TTC549 (cell line): ENCODE results near the gene GRM8.
"Not testable (repeated sequence)": the region's sequence is repeated elsewhere in the genome, so short reads cannot be mapped to it uniquely, and the experiment has no call there.

Experiments used
- FAIRE-seq: peaks from 2 replicates; lab custom pipeline; 2012; peaks lifted over from hg19 to GRCh38; lab: Jason Lieb, UNC

GRM8 gene

DNA sequence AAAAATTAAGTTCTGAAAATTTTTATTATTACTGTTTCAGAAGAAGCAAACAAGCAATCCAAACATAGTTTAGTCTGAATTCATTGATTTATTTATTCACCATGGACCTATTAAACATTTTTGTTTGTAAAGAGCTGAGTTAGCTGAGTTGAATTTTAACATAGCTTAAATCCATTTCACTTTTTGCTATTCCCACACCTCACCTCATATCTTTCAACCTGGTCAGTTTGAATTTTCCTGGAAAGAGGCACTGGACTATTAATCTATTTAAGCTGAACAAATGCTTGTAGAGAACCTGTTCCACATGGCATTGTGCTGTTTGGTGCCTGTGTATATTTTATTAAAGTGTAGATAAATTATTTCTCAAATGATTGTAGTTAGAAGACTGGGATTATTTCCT is 344.2 kb downstream of the GRM8 start:
- not testable (repeated sequence) for FAIRE-seq

DNA sequence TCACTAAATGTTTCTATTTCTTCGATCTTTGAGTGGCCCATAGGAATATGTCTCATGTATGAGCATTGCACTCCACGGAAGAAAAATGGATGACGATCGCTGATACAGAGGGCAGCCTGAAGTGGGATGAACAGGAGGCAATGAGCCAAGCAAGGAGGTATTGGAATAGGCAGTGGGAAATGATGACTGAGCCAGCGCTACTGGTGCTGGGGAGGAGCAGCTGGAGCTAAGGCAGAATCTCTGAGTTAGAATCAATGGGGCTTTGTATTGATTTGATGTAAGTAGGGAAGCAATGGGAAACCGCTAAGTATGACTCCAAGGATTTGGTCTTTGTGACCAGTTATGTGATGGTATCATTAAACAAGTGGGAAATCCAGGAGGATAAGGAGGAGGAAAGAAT is 345.1 kb downstream of the GRM8 start:
- FAIRE-seq: not testable (repeated sequence)

DNA sequence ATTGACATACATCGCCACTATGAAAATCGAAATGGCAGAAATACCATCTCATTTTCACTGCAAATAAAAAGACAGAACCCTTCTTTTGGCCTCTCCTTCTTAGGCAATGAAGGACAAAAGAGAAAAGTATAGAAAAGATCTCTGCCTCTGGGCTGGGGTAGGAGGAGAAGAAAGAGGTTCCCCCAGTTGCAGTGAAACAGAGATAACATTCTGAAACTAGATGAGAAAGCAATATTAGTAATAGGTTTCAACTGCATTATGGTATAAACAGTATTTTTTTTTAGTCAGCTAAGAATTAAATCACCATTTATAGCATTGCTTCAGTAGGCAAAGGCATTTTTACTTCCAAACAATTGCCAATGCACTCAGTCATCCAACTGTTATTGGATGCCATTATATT is 347.5 kb downstream of the GRM8 start:
- FAIRE-seq: not testable (repeated sequence)

DNA sequence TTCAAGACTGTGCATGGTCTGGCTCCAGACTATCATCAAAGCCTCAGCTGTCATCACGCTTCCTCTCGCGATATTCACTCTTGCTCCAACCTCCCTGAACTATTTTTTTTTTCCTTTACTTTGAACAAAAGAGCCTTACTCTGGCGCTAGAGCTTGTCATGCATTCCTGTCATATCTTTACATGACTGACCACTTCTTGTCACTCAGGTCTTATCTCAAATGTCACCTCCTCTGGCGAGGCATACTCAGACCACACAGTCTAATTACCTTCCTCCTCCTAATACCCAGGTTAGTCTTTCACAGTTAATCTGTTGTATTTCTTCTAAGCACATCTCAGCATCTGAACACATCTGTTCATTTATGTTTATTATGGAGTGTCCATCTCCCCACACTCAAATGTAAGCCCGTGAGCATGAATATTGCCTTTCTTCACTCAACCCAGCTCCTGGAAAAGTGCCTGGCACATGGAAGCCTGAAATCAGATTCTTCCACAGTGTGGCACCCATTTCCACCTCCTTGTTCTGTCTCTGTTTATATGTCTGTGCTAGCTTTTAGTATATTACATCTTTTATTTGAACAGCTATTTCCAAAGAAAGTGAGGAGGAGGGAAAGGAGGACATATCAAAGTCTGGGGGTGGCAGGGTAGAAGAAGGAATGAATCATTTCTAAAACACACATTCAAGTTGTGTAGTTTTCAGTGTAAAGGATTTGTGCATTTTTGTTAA is 351.5 kb downstream of the GRM8 start:
- not testable (repeated sequence) for FAIRE-seq

DNA sequence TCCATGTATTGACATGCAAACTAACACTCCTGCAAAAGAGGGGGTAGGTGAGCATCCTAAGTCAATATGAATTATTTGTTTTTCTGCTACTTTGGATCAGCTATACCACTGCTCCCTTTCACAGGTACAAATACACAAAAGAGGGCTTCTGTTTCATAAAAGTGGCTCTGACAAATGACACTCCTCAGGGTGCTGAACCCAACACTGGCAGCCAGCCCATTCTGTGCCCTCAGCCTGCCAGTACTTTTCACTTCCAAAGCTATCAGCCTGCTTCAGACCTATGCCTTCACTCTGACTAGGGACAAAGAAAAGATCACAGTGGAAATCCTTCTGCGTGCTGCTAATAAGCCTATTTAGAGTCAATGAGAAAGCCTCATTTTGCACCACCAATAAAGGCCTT is 364.8 kb downstream of the GRM8 start:
- not testable (repeated sequence) for FAIRE-seq

DNA sequence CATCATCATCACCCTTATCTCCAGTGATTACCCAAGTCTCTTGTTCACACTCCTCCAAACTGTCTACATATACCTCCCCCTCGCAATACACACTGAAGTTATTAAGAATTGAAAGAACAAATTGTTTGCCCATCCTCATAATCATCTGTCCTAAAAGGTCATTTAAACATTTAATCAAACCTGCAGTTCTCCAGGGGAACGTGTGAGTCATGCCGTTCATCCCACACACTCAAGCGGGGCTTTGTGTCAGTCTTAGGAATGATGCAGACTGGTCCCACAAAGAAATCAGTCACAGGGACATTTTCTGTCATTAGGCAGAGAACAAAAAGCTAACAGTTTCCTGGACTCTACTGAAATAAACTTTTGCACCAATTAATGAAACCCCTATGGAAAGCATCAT is 365.2 kb downstream of the GRM8 start:
- not testable (repeated sequence) for FAIRE-seq

DNA sequence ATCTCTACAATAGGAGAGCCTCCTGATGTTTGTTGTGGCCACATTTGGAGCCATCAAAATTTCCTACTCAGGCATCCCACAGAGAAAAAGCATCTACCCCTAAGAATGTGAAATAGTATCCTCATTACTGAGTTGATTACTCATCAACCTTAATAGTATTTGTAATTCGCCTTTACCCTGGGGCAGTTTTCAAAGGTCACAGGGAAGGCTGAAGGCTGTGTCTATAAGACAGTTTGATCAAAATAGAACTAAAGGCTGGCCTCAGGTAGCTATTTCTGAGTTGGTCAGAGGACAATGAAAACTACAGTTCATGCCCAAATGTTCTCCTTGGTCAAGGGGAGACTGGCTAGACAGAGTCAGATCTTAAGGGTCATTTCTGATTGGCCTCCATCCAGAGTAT is 370.0 kb downstream of the GRM8 start:
- FAIRE-seq: not testable (repeated sequence)

DNA sequence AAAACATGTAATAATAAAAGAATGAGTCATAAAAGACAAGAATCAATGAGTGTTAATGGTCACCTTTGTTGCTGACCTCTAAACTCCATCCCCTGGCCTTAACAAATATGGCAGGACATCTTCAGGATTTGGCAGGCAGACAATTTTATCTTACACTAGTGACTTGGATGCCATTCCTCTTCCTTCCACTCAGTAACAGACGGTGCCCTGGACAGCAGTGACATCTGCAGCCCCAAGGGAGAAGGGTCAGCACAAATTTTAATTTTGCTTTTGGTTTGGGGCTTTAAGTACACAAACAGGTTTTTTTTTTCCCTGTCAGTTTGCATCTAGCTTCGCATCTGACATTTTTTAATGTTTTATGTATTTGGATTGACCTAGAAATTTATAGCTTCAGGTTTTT is 370.8 kb downstream of the GRM8 start:
- FAIRE-seq: not testable (repeated sequence)

DNA sequence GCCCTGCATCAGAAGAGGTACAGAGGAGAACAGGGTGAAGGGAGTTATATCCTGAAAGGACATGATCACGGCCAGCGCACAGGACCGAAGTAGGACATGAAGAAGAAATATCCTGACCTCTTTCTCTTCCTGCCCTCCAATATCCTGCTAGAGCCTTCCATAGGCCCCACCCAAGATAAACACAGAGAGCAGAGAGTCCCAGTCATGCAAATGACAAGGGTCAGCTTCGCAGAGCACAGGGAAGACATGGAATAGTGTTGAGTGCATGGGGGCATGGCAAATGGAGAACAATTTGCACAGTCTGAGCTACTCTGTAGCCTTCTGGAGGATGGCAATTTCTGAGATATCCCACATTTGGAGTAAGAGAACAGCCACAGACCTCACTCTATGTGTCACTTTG is 371.4 kb downstream of the GRM8 start:
- no peak for FAIRE-seq

DNA sequence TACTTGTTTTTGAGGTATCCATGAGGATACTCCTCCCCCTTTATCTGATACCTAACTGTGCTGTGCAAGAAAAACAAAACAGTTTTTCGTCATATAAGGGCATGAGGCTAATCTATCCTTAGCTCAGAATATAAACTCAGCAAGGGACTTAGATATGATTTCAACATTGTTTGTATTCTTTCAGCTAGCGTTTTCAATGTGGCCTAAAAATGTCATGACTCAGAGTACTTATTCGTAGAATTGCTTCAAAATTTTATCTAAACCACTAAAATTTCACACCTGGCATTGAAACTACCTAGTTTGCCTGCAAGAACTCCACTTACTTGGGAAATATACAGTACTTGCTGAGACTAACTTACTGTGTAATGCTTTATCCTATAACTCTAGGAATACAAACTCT is 376.2 kb downstream of the GRM8 start:
- not testable (repeated sequence) for FAIRE-seq

DNA sequence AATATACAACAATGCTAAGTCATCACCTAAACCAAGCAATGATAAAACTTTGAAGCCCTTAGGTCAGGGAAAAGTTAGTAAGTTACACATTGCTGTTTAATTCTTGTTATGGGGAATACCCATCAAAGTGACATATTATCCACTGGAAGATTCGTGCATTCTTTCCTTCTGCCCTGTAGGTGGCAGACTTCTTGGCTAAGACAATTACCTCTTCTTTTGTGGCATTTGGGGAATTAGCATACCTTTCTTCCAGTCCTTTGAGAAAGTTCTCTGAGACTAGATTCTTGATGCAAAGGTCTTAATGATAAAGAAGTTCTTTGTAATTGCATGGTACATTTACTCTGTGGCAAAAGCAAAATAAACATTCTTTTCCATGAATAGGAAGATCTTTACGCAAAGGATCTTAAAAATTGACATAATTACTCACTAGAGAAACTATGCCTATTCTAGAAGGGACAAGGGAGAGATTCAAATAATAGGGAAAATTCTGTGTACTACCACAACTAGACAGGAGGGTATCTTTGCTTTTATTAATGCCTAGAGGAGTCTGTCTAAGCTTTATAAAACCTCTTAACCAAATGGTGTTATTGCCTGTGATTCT is 395.9 kb downstream of the GRM8 start:
- FAIRE-seq: no peak

DNA sequence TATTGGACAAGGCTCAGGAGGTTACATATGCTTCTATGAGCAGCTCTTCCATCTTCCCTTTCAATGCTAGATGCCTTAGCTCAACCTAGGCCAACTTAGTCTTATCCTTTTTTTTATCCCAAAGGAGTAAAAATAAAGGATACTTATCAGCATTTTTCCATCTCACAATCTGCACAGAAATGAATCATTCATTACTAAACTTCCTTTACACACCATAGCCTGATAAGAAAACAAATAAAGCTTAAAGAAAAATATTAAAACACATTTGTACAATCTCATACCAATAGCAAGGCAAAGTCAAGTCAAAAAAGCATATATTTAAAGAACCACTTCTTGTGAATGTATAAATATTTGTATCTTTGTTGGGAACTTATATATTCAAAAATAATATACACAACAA is 407.4 kb downstream of the GRM8 start:
- no peak for FAIRE-seq

DNA sequence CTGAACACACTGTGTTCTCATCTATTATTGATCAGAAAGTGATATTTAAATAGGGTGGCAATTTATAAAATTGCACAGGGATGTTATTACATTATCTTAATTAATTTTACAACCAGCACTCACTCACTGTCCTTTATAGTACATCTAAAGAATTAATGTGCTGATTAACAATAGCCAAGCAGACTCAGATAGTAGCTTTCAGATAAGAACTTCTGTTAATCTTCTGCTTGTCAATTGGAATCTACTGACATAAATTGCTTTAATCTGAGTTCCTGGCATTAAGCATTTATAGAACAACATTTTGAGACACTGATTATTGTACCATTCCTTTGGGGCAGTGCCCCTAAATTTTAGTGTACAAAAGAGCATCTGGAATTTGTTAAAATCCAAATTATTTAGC is 408.9 kb downstream of the GRM8 start:
- FAIRE-seq: no peak

DNA sequence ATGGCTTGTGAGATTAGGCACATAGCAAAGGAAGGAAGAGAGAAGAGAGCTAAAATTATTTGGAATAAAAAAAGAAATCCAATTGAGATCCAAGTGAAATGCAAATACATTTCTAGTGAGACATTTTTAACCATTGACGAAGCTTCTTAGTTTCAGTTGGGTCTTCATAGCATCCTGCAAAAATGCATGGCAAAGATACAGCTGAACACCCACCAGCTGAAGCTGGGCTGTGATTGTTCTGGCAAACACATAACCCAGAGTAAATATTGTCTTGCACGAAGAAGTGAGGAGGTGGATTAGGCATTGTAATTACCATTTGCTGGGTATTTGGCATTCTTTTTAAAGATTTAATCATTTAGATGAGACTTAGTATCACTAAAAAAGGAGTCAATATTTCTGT is 409.4 kb downstream of the GRM8 start:
- no peak for FAIRE-seq

DNA sequence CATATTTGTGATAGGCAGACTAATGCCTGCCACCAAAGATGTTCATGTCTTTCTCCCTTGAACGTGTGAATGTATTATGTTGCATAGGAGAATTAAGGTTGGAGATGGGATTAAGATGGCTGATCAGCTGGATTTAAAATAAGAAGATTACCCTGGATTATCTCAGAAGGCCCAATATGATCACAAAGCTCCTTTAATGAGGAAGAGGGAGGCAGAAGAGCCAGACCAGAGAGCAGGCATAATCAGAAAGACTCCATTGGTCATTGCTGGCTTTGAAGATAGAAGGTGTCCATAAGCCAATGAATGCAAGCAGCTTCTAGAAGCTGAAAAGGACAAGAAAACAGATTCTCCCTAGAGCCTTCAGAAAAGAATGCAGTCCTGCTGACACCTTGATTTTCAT is 410.3 kb downstream of the GRM8 start:
- FAIRE-seq: no peak

DNA sequence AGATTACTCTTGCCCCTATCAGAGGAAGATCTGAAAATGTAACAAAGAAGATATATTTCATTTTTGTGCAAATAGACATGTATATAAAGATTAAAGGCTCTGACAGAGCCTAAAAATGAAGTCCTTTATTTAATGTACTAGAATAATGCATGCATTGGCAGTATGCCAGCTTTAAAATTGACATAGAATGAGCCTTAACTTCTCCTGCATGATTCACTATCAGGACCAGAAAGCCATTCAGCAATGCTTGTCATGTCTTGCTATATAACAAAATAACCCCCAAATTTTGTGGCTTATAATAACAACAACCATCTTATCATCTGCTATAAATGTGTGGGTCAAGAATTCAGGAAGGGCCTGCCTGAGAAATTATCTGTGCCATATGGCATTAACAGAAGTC is 411.9 kb downstream of the GRM8 start:
- FAIRE-seq: no peak

DNA sequence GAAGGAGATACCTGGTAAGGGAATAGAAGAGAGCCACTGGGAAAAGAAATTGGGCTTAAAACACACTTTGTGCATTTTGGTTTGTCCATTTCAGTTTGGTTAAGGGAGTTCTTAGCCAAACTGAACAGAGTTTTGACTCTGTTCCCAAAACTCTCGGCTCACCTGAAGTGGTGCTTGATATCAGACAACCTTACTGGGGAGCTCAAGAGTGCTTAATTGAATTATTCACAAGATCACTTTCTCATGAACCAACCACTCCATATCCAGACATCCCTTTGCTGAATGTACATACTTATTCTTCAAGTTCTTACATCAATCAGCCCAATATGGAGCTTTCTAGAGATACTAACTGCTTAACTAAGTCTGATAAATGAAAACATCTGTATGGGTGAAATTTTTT is 413.1 kb downstream of the GRM8 start:
- FAIRE-seq: no peak

DNA sequence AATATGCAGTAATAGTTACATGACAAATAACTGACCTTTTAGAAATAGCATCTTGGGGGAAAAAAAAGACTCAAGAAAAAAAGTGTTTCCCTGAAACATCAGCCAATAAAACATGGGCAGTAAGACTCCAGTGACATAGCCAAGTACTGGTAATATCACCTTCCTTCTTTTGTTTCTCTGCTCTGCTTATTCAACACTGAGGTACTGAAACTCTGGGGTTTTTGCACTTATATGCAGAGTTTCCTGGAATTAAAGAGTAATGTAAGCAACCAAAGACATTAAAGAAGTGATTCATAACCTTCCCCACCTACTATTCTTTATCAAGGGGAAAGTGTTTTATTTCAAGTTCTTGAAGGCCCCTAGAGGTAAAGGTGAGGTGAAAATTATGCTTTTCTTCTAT is 414.5 kb downstream of the GRM8 start:
- no peak for FAIRE-seq

DNA sequence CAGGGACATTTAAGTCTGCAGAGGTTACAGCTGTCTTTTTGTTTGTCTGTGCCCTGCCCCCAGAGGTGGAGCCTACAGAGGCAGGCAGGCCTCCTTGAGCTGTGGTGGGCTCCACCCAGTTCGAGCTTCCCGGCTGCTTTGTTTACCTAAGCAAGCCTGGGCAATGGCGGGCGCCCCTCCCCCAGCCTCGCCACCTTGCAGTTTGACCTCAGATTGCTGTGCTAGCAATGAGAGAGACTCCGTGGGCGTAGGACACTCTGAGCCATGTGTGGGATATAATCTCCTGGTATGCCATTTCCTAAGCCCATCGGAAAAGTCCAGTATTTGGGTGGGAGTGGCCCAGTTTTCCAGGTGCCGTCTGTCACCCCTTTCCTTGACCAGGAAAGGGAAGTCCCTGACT is 421.5 kb downstream of the GRM8 start:
- not testable (repeated sequence) for FAIRE-seq

DNA sequence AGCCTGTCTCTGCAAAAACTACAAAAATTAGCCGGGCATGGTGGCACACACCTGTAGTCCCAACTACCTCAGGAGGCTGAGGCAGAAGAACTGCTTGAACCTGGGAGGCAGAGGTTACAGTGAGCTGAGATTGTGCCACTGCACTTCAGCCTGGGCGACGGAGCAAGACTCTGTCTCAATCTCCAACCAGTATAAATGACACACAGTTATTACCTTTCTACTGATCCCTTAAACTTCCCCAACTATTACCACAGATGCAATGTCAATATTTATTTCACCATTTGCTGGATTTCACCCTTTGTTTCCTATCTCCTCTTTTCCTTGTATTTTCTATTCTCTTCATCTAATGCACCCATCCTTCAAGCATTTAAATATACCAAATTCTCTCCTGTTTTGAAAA is 431.8 kb downstream of the GRM8 start:
- no peak for FAIRE-seq

DNA sequence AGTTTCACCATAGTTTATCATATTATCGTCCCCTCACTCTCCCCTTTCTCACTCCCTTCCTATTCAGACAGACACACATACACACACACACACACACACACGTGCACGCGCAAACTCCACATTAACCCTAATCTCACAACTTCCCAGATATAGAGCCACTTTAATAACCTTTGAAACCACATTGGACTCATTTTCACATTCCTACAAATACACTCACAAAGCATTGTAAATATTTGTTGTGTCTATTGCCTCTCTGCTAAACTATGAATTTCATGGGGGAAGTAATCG is 433.6 kb downstream of the GRM8 start:
- no peak for FAIRE-seq

DNA sequence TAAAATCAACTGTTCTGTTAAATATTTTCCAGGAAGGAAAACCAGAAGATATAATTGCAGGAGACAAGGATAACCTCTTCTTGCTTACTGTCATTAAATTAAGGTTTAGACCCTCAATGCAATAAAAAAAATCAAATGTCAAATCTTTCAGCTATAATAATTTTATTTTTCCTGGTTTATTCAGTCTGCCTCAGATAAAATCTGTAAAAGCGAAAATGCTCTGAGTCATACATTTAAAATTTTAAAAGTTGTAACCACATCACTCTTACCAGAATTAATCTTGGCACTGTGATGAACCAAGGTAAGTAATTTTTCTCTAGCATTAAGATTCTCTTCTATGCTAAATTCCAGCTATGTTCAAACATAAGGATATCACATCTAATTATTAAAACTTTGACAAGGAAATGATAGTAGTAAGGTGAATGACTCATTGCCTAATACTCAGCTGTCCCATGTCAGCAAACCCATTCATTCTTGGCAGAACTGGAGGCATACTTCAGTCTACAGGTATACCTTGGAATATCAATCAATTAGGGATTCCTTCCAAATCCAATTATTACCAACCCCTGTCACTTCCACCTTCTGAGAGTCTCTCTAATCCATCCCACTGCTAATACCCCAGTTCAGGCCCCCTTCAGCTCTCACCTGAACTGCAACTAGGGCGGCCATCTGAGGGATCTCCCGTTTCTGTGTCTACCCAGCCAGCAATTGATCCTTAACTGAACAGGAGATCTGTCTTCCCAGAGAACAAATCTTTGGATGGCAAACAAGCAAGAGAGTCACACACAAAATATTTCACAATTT is 434.1 kb downstream of the GRM8 start:
- FAIRE-seq: no peak

DNA sequence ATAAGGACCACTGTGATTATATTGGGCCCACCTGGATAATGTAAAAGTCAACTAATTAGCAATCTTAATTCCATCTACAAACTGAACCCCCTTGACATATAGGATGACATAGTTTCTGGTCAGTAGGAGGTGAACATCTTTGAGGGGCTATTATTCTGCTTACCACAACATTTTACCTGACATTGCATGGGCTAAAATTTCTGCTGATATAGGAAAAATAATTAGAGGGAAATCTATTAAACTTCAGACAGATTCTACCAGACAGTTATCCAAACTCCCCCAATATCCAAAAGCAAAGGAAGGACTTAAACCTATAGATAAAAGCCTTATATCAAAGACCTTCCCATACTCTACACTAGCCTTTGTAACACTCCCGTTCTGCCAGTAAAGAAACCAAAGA is 443.6 kb downstream of the GRM8 start:
- no peak for FAIRE-seq

DNA sequence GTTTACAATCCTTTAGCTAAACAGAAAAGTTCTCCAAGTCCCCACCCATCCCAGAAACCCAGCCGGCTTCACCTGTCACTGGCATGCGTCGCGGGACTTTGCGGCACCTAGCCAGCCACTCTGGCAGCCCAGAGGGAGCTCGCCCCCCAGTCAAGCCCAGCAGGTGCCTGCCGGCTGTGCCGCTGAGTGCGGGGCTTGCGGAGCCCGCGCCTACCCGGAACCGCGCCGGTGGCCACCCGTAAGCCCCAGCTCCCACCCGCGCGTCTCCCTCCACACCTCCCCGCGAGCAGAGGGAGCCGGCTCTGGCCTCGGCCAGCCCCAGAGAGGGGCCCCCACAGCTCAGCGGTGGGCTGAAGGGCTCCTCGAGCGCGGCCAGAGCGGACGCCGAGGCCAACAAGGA is 446.1 kb downstream of the GRM8 start:
- no peak for FAIRE-seq
